T-helper 1 cell treated with Interleukin-12 subunit alpha and Interleukin-12 subunit beta and Interleukin-4 antibody, amounts not matched to agents 30 ng/mL and 1 ng/mL, for 36 hours (primary cell): Measurements from ENCODE around the gene STATH. TPM values are rescaled to one million over a fixed set of nuclear protein-coding genes. Genes with fewer than 3 reads are reported as not detected.

ENCODE experiments used
- total RNA-seq: library from RNA; stranded (reverse); gene quantifications from 2 replicates; pipeline ENCODE4 v1.2.3, GENCODE V29; 2022

Gene STATH
- total RNA-seq, 1 donor from 2014 or later, result not detected

Other genes starting within 250 kb of the STATH start
- gene SULT1B1, start 235.3 kb upstream of the STATH start, total RNA-seq, result 8.1 and 9.8 TPM in 2 replicates
- gene SULT1E1, start 135.8 kb upstream of the STATH start, total RNA-seq, result not detected in 2 replicates
- not detected in 2 replicates for gene CSN1S1, start 64.9 kb upstream of the STATH start, total RNA-seq
- not detected in 2 replicates for gene CSN2, start 30.2 kb upstream of the STATH start, total RNA-seq
- gene HTN3, start 32.5 kb downstream of the STATH start, total RNA-seq, result not detected in 2 replicates
- gene HTN1, start 54.5 kb downstream of the STATH start, total RNA-seq, result not detected in 2 replicates
- gene PRR27, start 158.3 kb downstream of the STATH start, total RNA-seq, result not detected in 2 replicates
- gene ODAM, start 199.8 kb downstream of the STATH start, total RNA-seq, result not detected in 2 replicates
- not detected in 2 replicates for gene FDCSP, start 230.2 kb downstream of the STATH start, total RNA-seq
- gene CSN3, start 246.6 kb downstream of the STATH start, total RNA-seq, result not detected in 2 replicates